Activated T-cell treated with anti-CD3 and anti-CD28 coated beads, Interleukin-2, amount 50 U/mL, for 48 hours (primary cell): ENCODE results near the gene NAALADL1.
"Not testable (repeated sequence)": the region's sequence is repeated elsewhere in the genome, so short reads cannot be mapped to it uniquely, and the experiment has no call there.

Experiments
- DNase-seq, 2 experiments: peaks; one replicate each; pipeline ENCODE4 v3.0.0-alpha.2; 2020

NAALADL1 gene

GRCh38 chr11:65047581-65048422, 10.6 kb downstream of the NAALADL1 start:
- peak; percentile 38 to 50 for DNase-seq

- no peak for DNase-seq
Observed at GRCh38 chr11:65045728-65046127, 12.6 kb downstream of the NAALADL1 start.

GRCh38 chr11:65045061-65045460, 13.3 kb downstream of the NAALADL1 start:
- no peak for DNase-seq

GRCh38 chr11:65043881-65044501, 14.4 kb downstream of the NAALADL1 start:
- no peak for DNase-seq

GRCh38 chr11:65042891-65043290, 15.5 kb downstream of the NAALADL1 start:
- DNase-seq = no peak

GRCh38 chr11:65040847-65041622, 17.3 kb downstream of the NAALADL1 start, which contains the start of gene SAC3D1:
Gene SAC3D1 (plus strand): TSS chr11:65041210. CDS start chr11:65041293, 83 bp downstream.
- DNase-seq = peak; percentile 93 to 94

GRCh38 chr11:65040520-65040846, 17.9 kb downstream of the NAALADL1 start:
- no peak for DNase-seq

GRCh38 chr11:65036931-65037330, 21.4 kb downstream of the NAALADL1 start:
- DNase-seq = no peak

- no peak for DNase-seq
Observed at GRCh38 chr11:65035579-65035978, 22.8 kb downstream of the NAALADL1 start.

GRCh38 chr11:65034423-65034822, 23.9 kb downstream of the NAALADL1 start:
- DNase-seq = no peak

GRCh38 chr11:65032216-65032615, 26.1 kb downstream of the NAALADL1 start:
- DNase-seq = no peak

GRCh38 chr11:65027213-65028067, 30.9 kb downstream of the NAALADL1 start, which contains the start of gene SNX15:
Gene SNX15 (plus strand): TSS chr11:65027439. CDS start chr11:65027538, 99 bp downstream.
- peak; percentile 91 to 94 for DNase-seq

GRCh38 chr11:65026810-65027209, 31.5 kb downstream of the NAALADL1 start:
- no peak for DNase-seq

- not testable (repeated sequence) for DNase-seq
Observed at GRCh38 chr11:65023502-65023901, 34.9 kb downstream of the NAALADL1 start.

- no peak for DNase-seq
Observed at GRCh38 chr11:65021509-65021908, 36.8 kb downstream of the NAALADL1 start.

- no peak for DNase-seq
Observed at GRCh38 chr11:65021003-65021402, 37.4 kb downstream of the NAALADL1 start.

- DNase-seq = no peak
Observed at GRCh38 chr11:65019824-65020223, 38.5 kb downstream of the NAALADL1 start.

- DNase-seq = no peak
Observed at GRCh38 chr11:65017937-65018336, 40.4 kb downstream of the NAALADL1 start.

- DNase-seq = no peak
Observed at GRCh38 chr11:65016705-65017104, 41.6 kb downstream of the NAALADL1 start.

- no peak for DNase-seq
Observed at GRCh38 chr11:65014726-65015227, 43.6 kb downstream of the NAALADL1 start.

- DNase-seq = peak; percentile 89 to 93
Observed at GRCh38 chr11:65013888-65014725, 44.2 kb downstream of the NAALADL1 start, which contains the start of gene ARL2. Gene ARL2 (plus strand): TSS chr11:65014160. CDS start chr11:65014208, 48 bp downstream.
